ENCODE results near the gene ZNF521. TPM values are rescaled to one million over a fixed set of nuclear protein-coding genes. Genes with fewer than 3 reads are reported as not detected.

The ZNF521 gene
- total and polyA plus RNA-seq, 2 experiments from 2014 or later = 3.1 to 9.2 TPM

DNA sequence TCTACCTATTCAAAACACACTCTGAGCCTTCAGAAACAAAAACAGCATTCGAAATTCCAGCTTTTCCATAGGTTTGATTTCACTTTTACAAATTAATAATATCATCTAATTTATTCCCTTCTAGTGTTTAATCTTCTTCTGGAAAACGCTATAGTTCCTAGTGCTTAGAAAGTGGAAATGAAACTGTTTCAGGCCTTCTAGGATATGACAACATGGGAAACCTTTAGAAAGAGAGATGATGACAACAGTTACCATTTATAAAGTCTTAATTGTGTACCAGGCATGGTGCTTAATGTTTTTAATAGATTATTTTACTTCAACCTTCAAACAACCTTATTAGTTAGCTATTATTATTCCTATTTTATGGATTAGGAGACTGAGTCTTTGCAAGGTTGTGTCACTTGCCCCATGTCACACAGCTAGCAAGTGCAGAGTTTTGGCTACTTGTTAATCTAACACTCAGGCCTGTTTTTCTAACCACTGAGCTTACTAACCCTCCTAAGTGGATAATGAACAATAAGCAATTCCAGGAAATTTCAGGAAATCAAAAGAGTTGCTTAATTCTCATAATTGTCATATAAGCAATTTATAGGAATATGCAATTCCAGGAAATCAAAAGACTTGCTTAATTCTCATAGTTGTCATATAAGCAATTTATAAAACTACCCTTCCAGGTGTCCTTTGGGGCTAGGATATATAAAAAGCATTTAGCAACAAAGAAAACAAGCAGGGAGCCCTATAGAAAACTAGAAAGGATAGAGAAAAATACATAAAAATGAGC, 206.0 kb downstream of the ZNF521 start:
- Histone ChIP-seq H3K4me2 (no peak overlapping the region), H4K20me1 (replicated peaks; ENCODE audit: insufficient read depth) (no peaks in the 10 kb centered on the region), H3K27me3 (ENCODE audit: insufficient read depth) (no peaks in the 10 kb centered on the region), H3K4me3 (no peak overlapping the region), H2AFZ (no peak overlapping the region), H3K79me2 (replicated peaks; ENCODE audit: insufficient read depth) (no peaks in the 10 kb centered on the region), H3K27ac (ENCODE audit: low read depth) (no peak overlapping the region), H3F3A (replicated peaks; ENCODE audit: low read depth) (no peaks in the 10 kb centered on the region), H3K4me1 (ENCODE audit: insufficient read depth) (no peaks in the 10 kb centered on the region), H3K36me3 (ENCODE audit: insufficient read depth) (no peaks in the 10 kb centered on the region), H3K9me2 (ENCODE audit: insufficient read depth) (no peaks in the 10 kb centered on the region)
- DNase-seq (ENCODE audit: low spot score) (no peak), ATAC-seq (no peak)
- H3K9me3 Mint-ChIP-seq = no peaks in the 10 kb centered on the region
- TF ChIP-seq POLR2AphosphoS5 (IDR thresholded peaks at IDR 0.05; ENCODE audit: low read depth) = no peak
- no peak for TF ChIP-seq CREB1 (CRISPR knock-in tag; IDR thresholded peaks at IDR 0.05; ENCODE audit: low read depth)
- TF ChIP-seq, protein P1, sequence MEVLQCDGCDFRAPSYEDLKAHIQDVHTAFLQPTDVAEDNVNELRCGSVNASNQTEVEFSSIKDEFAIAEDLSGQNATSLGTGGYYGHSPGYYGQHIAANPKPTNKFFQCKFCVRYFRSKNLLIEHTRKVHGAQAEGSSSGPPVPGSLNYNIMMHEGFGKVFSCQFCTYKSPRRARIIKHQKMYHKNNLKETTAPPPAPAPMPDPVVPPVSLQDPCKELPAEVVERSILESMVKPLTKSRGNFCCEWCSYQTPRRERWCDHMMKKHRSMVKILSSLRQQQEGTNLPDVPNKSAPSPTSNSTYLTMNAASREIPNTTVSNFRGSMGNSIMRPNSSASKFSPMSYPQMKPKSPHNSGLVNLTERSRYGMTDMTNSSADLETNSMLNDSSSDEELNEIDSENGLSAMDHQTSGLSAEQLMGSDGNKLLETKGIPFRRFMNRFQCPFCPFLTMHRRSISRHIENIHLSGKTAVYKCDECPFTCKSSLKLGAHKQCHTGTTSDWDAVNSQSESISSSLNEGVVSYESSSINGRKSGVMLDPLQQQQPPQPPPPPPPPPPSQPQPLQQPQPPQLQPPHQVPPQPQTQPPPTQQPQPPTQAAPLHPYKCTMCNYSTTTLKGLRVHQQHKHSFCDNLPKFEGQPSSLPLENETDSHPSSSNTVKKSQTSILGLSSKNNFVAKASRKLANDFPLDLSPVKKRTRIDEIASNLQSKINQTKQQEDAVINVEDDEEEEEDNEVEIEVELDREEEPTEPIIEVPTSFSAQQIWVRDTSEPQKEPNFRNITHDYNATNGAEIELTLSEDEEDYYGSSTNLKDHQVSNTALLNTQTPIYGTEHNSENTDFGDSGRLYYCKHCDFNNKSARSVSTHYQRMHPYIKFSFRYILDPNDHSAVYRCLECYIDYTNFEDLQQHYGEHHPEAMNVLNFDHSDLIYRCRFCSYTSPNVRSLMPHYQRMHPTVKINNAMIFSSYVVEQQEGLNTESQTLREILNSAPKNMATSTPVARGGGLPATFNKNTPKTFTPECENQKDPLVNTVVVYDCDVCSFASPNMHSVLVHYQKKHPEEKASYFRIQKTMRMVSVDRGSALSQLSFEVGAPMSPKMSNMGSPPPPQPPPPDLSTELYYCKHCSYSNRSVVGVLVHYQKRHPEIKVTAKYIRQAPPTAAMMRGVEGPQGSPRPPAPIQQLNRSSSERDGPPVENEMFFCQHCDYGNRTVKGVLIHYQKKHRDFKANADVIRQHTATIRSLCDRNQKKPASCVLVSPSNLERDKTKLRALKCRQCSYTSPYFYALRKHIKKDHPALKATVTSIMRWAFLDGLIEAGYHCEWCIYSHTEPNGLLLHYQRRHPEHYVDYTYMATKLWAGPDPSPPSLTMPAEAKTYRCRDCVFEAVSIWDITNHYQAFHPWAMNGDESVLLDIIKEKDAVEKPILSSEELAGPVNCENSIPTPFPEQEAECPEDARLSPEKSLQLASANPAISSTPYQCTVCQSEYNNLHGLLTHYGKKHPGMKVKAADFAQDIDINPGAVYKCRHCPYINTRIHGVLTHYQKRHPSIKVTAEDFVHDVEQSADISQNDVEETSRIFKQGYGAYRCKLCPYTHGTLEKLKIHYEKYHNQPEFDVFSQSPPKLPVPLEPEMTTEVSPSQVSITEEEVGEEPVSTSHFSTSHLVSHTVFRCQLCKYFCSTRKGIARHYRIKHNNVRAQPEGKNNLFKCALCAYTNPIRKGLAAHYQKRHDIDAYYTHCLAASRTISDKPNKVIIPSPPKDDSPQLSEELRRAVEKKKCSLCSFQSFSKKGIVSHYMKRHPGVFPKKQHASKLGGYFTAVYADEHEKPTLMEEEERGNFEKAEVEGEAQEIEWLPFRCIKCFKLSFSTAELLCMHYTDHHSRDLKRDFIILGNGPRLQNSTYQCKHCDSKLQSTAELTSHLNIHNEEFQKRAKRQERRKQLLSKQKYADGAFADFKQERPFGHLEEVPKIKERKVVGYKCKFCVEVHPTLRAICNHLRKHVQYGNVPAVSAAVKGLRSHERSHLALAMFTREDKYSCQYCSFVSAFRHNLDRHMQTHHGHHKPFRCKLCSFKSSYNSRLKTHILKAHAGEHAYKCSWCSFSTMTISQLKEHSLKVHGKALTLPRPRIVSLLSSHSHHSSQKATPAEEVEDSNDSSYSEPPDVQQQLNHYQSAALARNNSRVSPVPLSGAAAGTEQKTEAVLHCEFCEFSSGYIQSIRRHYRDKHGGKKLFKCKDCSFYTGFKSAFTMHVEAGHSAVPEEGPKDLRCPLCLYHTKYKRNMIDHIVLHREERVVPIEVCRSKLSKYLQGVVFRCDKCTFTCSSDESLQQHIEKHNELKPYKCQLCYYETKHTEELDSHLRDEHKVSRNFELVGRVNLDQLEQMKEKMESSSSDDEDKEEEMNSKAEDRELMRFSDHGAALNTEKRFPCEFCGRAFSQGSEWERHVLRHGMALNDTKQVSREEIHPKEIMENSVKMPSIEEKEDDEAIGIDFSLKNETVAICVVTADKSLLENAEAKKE (CRISPR knock-in tag; IDR thresholded peaks at IDR 0.05) = no peak
- no peak for TF ChIP-seq STAT1 (IDR thresholded peaks at IDR 0.05; ENCODE audit: unreplicated experiment)
- no peak for TF ChIP-seq JUNB (IDR thresholded peaks at IDR 0.05; ENCODE audit: unreplicated experiment)
- TF ChIP-seq ZNF331 (CRISPR knock-in tag; IDR thresholded peaks at IDR 0.05; ENCODE audit: low read depth) = no peak
- H3K4me3 Mint-ChIP-seq = no peak overlapping the region
- no peak overlapping the region for H3K27ac Mint-ChIP-seq
- peaks cover 10% of the 10 kb centered on the region; the same call in 2 of the 3 replicates for H3K4me1 Mint-ChIP-seq
- H3K27me3 Mint-ChIP-seq (ENCODE audit: insufficient read depth, low read depth, poor library complexity) = no peaks in the 10 kb centered on the region
- H3K36me3 Mint-ChIP-seq (ENCODE audit: low read depth) = no peaks in the 10 kb centered on the region

Data from GM23338 (cell line).